GM21717 (cell line): Measurements from ENCODE around the gene KIF3A.
A peak's percentile ranks its signal among the peaks of the same experiment; 100 is the strongest.

ENCODE experiments used
- ATAC-seq: cut with Tn5 transposase; IDR thresholded peaks from one replicate; pipeline ENCODE4 v1.9.1; 2021; ENCODE audit warnings: mild to moderate bottlenecking, moderate library complexity; ENCODE audit not compliant: unreplicated experiment

KIF3A gene

GRCh38 chr5:132736853-132737833, at the start of gene KIF3A:
TSS of gene KIF3A (minus strand) at chr5:132737546. CDS start at chr5:132737419, 127 bp downstream.
- peak; percentile 88 for ATAC-seq

GRCh38 chr5:132787076-132787475, 49.7 kb upstream of the KIF3A start:
- ATAC-seq: no peak

- no peak for ATAC-seq
Measured at GRCh38 chr5:132785864-132786263, 48.5 kb upstream of the KIF3A start.

DNA sequence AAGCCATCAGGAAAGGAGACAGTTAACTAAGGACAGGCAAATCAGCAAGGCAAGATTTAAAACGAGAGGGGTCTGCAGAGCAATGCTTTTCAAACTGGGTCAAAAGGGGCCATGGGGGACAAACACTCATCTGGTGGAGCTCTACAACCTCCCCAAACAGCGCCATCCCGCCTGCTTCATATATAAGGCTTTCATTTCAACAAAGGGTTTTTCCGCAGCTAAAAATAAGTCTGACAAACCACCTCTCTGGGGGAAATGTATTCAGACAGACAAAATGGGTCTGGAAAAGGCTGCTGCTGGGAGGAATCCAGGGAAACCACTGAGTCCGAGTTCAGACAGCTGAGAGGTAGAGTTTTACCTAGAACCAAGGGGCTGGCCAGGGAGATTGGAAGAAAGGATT, 48.0 kb upstream of the KIF3A start:
- no peak for ATAC-seq

- ATAC-seq: no peak
Measured at GRCh38 chr5:132782101-132782500, 44.8 kb upstream of the KIF3A start.

GRCh38 chr5:132781029-132781428, 43.7 kb upstream of the KIF3A start:
- no peak for ATAC-seq

- ATAC-seq: no peak
Measured at GRCh38 chr5:132780577-132780976, 43.2 kb upstream of the KIF3A start.

GRCh38 chr5:132779961-132780360, 42.6 kb upstream of the KIF3A start:
- ATAC-seq: no peak

DNA sequence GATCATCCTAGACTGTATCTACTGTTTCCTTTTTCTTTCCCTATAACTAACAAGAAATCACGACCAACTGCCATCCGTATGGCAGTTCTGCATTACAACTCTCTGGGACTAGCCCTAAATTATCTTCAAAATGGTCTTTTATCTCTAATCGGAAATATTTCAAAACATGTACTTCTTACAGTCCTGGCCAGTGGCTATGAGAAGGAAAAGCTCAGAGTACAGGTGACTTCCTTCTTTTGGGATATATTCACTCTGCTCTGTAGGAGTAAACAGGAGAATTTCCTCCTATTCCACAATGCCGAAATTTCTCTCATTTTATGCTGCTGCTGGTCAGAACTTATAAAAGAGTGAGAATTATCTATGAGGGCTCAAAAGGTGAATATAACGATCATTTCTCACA, 41.5 kb upstream of the KIF3A start:
- ATAC-seq: no peak

DNA sequence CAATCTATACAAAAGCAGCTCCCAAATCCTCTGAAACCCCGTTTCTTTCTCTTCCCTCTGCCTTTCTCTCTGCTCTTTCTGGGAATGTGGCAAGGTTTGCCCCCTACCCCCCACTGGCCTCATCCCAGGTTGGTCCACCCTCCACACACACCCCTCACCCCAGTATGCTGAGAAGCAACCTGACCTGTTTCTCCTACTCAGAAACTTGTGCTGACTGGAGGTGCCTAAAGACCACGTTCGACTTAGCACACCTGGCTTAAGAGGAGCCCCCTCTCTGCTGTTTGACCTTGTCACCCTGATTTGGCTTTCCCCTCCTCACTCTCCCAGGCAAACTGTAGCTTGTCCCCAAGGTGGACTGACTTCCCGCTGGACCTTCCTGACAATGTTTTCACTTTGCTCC, 40.8 kb upstream of the KIF3A start:
- no peak for ATAC-seq

DNA sequence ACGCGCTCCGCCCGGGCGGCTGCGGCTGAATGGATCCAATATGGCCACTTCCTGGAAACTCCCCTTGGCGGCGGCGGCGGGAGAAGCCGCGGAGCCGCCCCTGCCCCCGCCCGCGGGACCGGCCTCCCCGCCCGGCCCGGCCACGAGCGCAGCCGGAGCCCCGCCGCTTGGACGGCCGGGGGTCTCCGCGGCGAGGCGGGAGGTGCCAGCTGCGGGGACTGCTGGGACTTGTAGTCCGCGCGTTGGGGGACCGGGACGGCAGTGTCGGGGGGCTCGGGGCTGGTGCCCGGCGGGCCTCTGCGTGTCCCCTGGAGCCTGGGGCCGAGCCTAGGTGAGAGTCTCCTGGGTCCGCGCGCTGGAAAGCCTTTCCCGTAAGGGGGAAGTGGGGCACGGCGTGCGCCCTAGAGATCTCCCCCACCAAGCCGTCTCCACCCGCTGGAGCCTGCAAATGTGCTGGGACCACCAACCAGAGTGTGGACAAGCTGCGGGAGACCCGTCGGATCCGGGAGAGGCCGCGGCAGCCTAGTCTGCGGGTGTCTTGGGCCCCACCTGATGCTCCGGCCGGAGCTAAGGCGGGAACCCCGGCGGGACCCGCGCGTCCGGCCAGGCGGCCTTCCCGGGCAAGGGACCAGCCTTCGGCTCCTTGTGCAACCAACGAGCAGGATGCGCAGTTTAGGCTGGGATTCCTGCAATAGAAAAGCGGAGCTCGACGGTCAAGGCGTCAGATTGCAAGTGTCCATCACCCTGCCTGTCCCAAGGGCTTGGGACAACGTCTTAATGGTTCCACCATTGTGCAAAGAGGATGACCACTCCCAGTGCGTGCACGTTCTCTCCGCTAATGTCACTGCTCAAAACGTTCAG, 40.1 kb upstream of the KIF3A start, which contains the start of gene SEPTIN8:
Gene SEPTIN8 (minus strand): TSS at position 31 of the 861 bp plus-strand sequence. CDS start 102 bp downstream, outside the sequence.
- no peak for ATAC-seq

- ATAC-seq: no peak
Measured at GRCh38 chr5:132776938-132777208, 39.5 kb upstream of the KIF3A start.

GRCh38 chr5:132776131-132776937, 39.0 kb upstream of the KIF3A start:
- no peak for ATAC-seq

- ATAC-seq: no peak
Measured at GRCh38 chr5:132775476-132775961, 38.2 kb upstream of the KIF3A start.

DNA sequence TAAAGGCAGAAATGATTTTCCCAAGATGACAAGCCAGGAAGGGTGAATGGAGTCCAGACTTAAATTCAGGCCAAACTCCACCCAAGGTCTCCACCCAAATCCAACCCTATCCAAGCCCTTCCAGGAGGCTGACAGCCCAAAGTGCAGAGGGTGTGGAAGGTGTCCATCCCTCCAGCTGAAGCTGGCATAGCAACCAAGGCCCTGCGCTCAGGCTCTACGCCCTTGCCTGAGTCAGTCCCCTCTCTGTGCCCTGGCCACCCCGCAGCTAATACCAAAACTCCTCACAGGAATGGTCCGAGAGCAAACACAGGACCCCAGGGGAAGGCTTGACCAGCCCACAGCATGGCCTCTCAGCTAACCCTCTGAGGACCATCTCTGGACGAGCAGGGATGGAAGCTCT, 37.5 kb upstream of the KIF3A start:
- ATAC-seq: no peak

- ATAC-seq: no peak
Measured at GRCh38 chr5:132774406-132774805, 37.1 kb upstream of the KIF3A start.

DNA sequence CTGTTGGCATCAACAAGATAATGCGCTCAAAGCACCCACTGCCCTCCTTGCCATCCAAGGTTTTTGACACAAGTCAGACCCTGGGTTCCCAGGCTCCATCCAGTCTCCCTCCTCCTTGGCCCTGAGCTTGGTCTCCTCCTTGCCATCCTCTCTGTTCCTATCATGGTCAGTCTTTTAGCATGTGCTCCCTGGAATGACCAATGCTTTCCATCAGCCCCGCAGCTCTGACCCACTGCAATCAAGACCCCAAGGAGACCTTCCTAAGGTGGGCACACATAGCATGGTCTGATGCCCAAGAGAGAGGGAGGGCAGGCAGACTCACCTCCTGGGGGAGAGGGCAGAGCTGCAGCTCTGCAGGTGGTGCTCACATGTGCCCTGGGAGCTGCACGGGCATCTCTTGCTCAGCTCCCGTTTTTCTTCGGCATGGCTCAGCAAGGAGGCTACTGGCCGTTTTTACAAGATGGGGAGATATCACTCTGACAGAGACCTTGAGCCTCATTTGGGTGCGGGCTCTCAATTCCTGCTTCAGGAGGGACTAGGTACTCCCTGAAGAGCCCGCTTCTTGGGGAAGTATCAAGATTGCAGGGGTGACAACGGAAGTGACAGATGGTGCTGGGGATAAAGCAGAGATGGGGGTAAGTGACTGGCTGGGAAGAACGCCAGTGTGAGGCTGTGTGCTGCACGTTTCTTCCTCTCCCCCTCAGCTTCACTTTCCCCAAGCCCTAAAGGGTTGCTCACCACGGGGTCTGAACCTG, 36.4 kb upstream of the KIF3A start:
- no peak for ATAC-seq

DNA sequence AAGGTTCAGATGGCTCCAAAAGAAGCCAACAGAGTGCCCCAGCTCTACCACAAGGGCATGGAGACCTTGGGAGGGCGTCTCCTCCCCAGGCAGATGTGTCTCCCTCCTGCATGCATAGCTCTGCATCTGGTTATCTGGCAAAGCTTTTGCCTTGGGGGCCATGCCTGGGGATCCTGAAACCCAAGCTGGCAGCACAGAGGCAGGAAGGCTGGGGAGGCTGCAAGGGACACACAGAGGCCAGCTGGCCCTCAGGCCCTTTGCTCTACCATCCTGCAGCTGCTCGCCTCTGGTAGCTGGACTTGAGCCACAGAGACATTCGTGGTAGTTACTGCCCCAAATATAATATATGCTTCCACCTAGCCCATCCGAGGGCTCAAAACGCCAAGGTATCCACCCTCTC, 35.8 kb upstream of the KIF3A start:
- no peak for ATAC-seq

GRCh38 chr5:132772291-132773070, 35.1 kb upstream of the KIF3A start:
- ATAC-seq: no peak
